ENCODE measurements around the gene ARHGEF7. TPM values are rescaled to one million over a fixed set of nuclear protein-coding genes. Genes with fewer than 3 reads are reported as not detected.

The ARHGEF7 gene
- total RNA-seq, 1 donor from 2014 or later = 31.6 TPM

- FAIRE-seq = no peak
- Histone ChIP-seq H3K36me3 (ENCODE audit: control insufficient read depth, insufficient read depth, low read length) (no peaks in the 10 kb centered on the region), H3K4me3 (ENCODE audit: low read depth, low read length) (no peak overlapping the region), H3K27me3 (ENCODE audit: control insufficient read depth, insufficient read depth, low read length) (no peaks in the 10 kb centered on the region)
- DNase-seq (ENCODE audit: low read depth) = no peak
- TF ChIP-seq CTCF (IDR thresholded peaks at IDR 0.05; ENCODE audit: insufficient read depth, low read length, severe bottlenecking) = no peak
Measured at GRCh38 chr13:111343186-111343805, 228.2 kb downstream of the ARHGEF7 start.

GRCh38 chr13:111344471-111345191, 229.5 kb downstream of the ARHGEF7 start:
- no peaks in the 10 kb centered on the region for H3K36me3 ChIP-seq (ENCODE audit: control insufficient read depth, insufficient read depth, low read length)
- FAIRE-seq = no peak
- no peak overlapping the region for H3K4me3 ChIP-seq (ENCODE audit: low read depth, low read length)
- no peaks in the 10 kb centered on the region for H3K27me3 ChIP-seq (ENCODE audit: control insufficient read depth, insufficient read depth, low read length)
- peak; percentile 63 for TF ChIP-seq CTCF (IDR thresholded peaks at IDR 0.05; ENCODE audit: insufficient read depth, low read length, severe bottlenecking)
- DNase-seq (ENCODE audit: low read depth) = peak; percentile 42

- DNase-seq (ENCODE audit: low read depth) = no peak
- TF ChIP-seq CTCF (IDR thresholded peaks at IDR 0.05; ENCODE audit: insufficient read depth, low read length, severe bottlenecking) = no peak
- no peak for FAIRE-seq
- H3K27me3 ChIP-seq (ENCODE audit: control insufficient read depth, insufficient read depth, low read length) = no peaks in the 10 kb centered on the region
- no peak overlapping the region for H3K4me3 ChIP-seq (ENCODE audit: low read depth, low read length)
- H3K36me3 ChIP-seq (ENCODE audit: control insufficient read depth, insufficient read depth, low read length) = no peaks in the 10 kb centered on the region
Measured at GRCh38 chr13:111345682-111346081, 230.6 kb downstream of the ARHGEF7 start.

- FAIRE-seq (no peak), DNase-seq (ENCODE audit: low read depth) (no peak)
- H3K36me3 ChIP-seq (ENCODE audit: control insufficient read depth, insufficient read depth, low read length) = no peaks in the 10 kb centered on the region
- TF ChIP-seq CTCF (IDR thresholded peaks at IDR 0.05; ENCODE audit: insufficient read depth, low read length, severe bottlenecking) = no peak
- H3K27me3 ChIP-seq (ENCODE audit: control insufficient read depth, insufficient read depth, low read length) = no peaks in the 10 kb centered on the region
- no peak overlapping the region for H3K4me3 ChIP-seq (ENCODE audit: low read depth, low read length)
Measured at GRCh38 chr13:111346101-111346680, 231.1 kb downstream of the ARHGEF7 start.

GRCh38 chr13:111347438-111347837, 232.3 kb downstream of the ARHGEF7 start:
- FAIRE-seq (no peak), DNase-seq (ENCODE audit: low read depth) (no peak)
- Histone ChIP-seq H3K27me3 (ENCODE audit: control insufficient read depth, insufficient read depth, low read length) (no peaks in the 10 kb centered on the region), H3K36me3 (ENCODE audit: control insufficient read depth, insufficient read depth, low read length) (no peaks in the 10 kb centered on the region), H3K4me3 (ENCODE audit: low read depth, low read length) (no peak overlapping the region)
- TF ChIP-seq CTCF (IDR thresholded peaks at IDR 0.05; ENCODE audit: insufficient read depth, low read length, severe bottlenecking) = no peak

Measured in bronchial epithelial cell (primary cell).